Fibroblast of lung (primary cell): ENCODE results near the gene DENND5B. TPM values are rescaled to one million over a fixed set of nuclear protein-coding genes. Genes with fewer than 3 reads are reported as not detected.

Source experiments
- DNase-seq, 2 donors: peaks; one replicate each; pipeline versions ENCODE4 v3.0.0 to v3.0.0-alpha.2; 2010; ENCODE audit warnings: low read depth in 2 of 2
- H2AFZ ChIP-seq: 2 replicates; pipeline ENCODE4 v1.5.1; 2012; ENCODE audit warnings: low read length, control low read depth, inconsistent platforms
- H3K27ac ChIP-seq: 2 replicates; pipeline ENCODE4 v1.5.1; 2011; ENCODE audit warnings: low read length, control low read depth; ENCODE audit not compliant: insufficient read depth
- H3K27me3 ChIP-seq: 2 replicates; pipeline ENCODE4 v1.5.1; 2011; ENCODE audit warnings: mild to moderate bottlenecking, low read length; ENCODE audit not compliant: control insufficient read depth, insufficient read depth
- H3K36me3 ChIP-seq: 2 replicates; pipeline ENCODE4 v1.5.1; 2011; ENCODE audit warnings: low read length; ENCODE audit not compliant: control insufficient read depth, insufficient read depth
- H3K4me1 ChIP-seq: 2 replicates; pipeline ENCODE4 v1.5.1; 2011; ENCODE audit warnings: low read length; ENCODE audit not compliant: control insufficient read depth, insufficient read depth; ENCODE audit errors: extremely low read depth
- H3K4me2 ChIP-seq: 2 replicates; pipeline ENCODE4 v1.5.1; 2011; ENCODE audit warnings: low read length, control low read depth; ENCODE audit not compliant: insufficient read depth; ENCODE audit errors: extremely low read depth
- H3K4me3 ChIP-seq, 4 experiments: fragments of 200-600 bp in 1 of 4; sonication (generic) in 1 of 4; replicated peaks in 1 of 4; 2 replicates each; pipeline ENCODE4 v1.5.1; 2011 to 2016; ENCODE audit warnings: low read length in 4 of 4, low read depth in 3 of 4, mild to moderate bottlenecking in 3 of 4, control low read depth in 2 of 4, inconsistent platforms in 1 of 4, mixed read lengths in 1 of 4; ENCODE audit not compliant: insufficient read depth in 1 of 4; ENCODE audit errors: control extremely low read depth in 1 of 4
- H3K79me2 ChIP-seq: 2 replicates; pipeline ENCODE4 v1.5.1; 2012; ENCODE audit warnings: mild to moderate bottlenecking, low read length, inconsistent platforms; ENCODE audit not compliant: control insufficient read depth, insufficient read depth
- H3K9ac ChIP-seq: 2 replicates; pipeline ENCODE4 v1.5.1; 2011; ENCODE audit warnings: mild to moderate bottlenecking, low read length, control low read depth; ENCODE audit not compliant: insufficient read depth
- H3K9me3 ChIP-seq: 2 replicates; pipeline ENCODE4 v1.5.1; 2012; ENCODE audit warnings: low read depth, low read length; ENCODE audit not compliant: control insufficient read depth, insufficient read depth
- H4K20me1 ChIP-seq: 2 replicates; pipeline ENCODE4 v1.5.1; 2011; ENCODE audit warnings: low read length; ENCODE audit not compliant: control insufficient read depth, insufficient read depth; ENCODE audit errors: extremely low read depth
- CTCF ChIP-seq, 2 donors: IDR thresholded peaks in 1 of 2; conservative IDR thresholded peaks in 1 of 2; 1 replicate in 1 of 2; 2 replicates in 1 of 2; pipeline ENCODE4 v1.5.1; 2011 to 2012; ENCODE audit warnings: low read length in 2 of 2, control low read depth in 1 of 2, inconsistent platforms in 1 of 2, low read depth in 1 of 2, mild to moderate bottlenecking in 1 of 2
- EZH2 ChIP-seq: IDR thresholded peaks from 2 replicates; pipeline ENCODE4 v1.5.1; 2012; ENCODE audit warnings: low read length, control low read depth, mild to moderate bottlenecking; ENCODE audit errors: missing control alignments
- polyA plus RNA-seq, 2 donors: library from polyadenylated mRNA; depleted of rRNA in 1 of 2; stranded (reverse) in 1 of 2; unstranded in 1 of 2; fragments of >200 nt; gene quantifications; 2 replicates each; pipeline ENCODE4 v1.2.1, GENCODE V29; 2011 to 2012; ENCODE audit warnings: missing spikeins in 1 of 2
- total RNA-seq: library from RNA; depleted of rRNA; stranded (reverse); fragments of >200 nt; gene quantifications from 2 replicates; pipeline ENCODE4 v1.2.1, GENCODE V29; 2014

DENND5B gene
- total and polyA plus RNA-seq, 2 donors (not counting 1 experiment from before 2014, with no cell fraction given): 5.3 to 6.9 TPM

GRCh38 chr12:31491241-31491794, 99.6 kb downstream of the DENND5B start:
- Histone ChIP-seq H3K79me2 (no peaks in the 10 kb centered on the region), H3K9ac (no peak overlapping the region), H4K20me1 (no peaks in the 10 kb centered on the region), H3K27me3 (no peaks in the 10 kb centered on the region), H3K9me3 (no peaks in the 10 kb centered on the region), H3K4me3 (no peak overlapping the region), H2AFZ (no peak overlapping the region), H3K4me2 (no peak overlapping the region), H3K4me1 (peaks cover 2% of the 10 kb centered on the region), H3K27ac (no peak overlapping the region), H3K36me3 (no peaks in the 10 kb centered on the region)
- DNase-seq: peak in 1 of 2 donors; percentile 14
- no peak for TF ChIP-seq CTCF (conservative IDR thresholded peaks at IDR 0.05 in 1 of 2, IDR thresholded peaks at IDR 0.05 in 1 of 2; ENCODE audit: low read depth in 1 of 2, low read length in 2 of 2)
- no peak for TF ChIP-seq EZH2

- Histone ChIP-seq H2AFZ (no peak overlapping the region), H3K9ac (no peak overlapping the region), H3K4me3 (no peak overlapping the region), H3K79me2 (no peaks in the 10 kb centered on the region), H3K27me3 (no peaks in the 10 kb centered on the region), H3K27ac (no peak overlapping the region), H3K36me3 (no peaks in the 10 kb centered on the region), H3K4me1 (peaks cover 2% of the 10 kb centered on the region), H3K9me3 (no peaks in the 10 kb centered on the region), H4K20me1 (no peaks in the 10 kb centered on the region), H3K4me2 (no peak overlapping the region)
- no peak for TF ChIP-seq CTCF (conservative IDR thresholded peaks at IDR 0.05 in 1 of 2, IDR thresholded peaks at IDR 0.05 in 1 of 2; ENCODE audit: low read depth in 1 of 2, low read length in 2 of 2)
- no peak for TF ChIP-seq EZH2
- no peak for DNase-seq
Observed at GRCh38 chr12:31488737-31489338, 102.1 kb downstream of the DENND5B start.

GRCh38 chr12:31485571-31485970, 105.4 kb downstream of the DENND5B start:
- no peaks in the 10 kb centered on the region for H3K79me2 ChIP-seq
- no peaks in the 10 kb centered on the region for H3K9me3 ChIP-seq
- H3K27me3 ChIP-seq: no peaks in the 10 kb centered on the region
- no peak overlapping the region for H3K4me3 ChIP-seq
- TF ChIP-seq CTCF (conservative IDR thresholded peaks at IDR 0.05 in 1 of 2, IDR thresholded peaks at IDR 0.05 in 1 of 2; ENCODE audit: low read depth in 1 of 2, low read length in 2 of 2) (no peak), EZH2 (no peak)
- no peak for DNase-seq
- no peaks in the 10 kb centered on the region for H3K36me3 ChIP-seq
- H3K4me2 ChIP-seq: no peak overlapping the region
- H3K4me1 ChIP-seq: no peaks in the 10 kb centered on the region
- no peak overlapping the region for H3K9ac ChIP-seq
- H3K27ac ChIP-seq: no peak overlapping the region
- no peaks in the 10 kb centered on the region for H4K20me1 ChIP-seq
- H2AFZ ChIP-seq: no peak overlapping the region
